GM06990 (cell line): Measurements from ENCODE around the gene SV2C.

Experiments used
- DNase-seq: peaks from one replicate; pipeline ENCODE4 v3.0.0-alpha.2; 2011; ENCODE audit not compliant: insufficient read length; ENCODE audit errors: extremely low read depth
- H3K27me3 ChIP-seq: replicated peaks from 2 replicates; pipeline ENCODE4 v1.6.0; 2011; ENCODE audit warnings: low read length; ENCODE audit not compliant: control insufficient read depth, insufficient read depth
- H3K36me3 ChIP-seq: 2 replicates; pipeline ENCODE4 v1.5.1; 2011; ENCODE audit warnings: low read length; ENCODE audit not compliant: control insufficient read depth, insufficient read depth
- H3K4me3 ChIP-seq: replicated peaks from 2 replicates; pipeline ENCODE4 v1.5.1; 2011; ENCODE audit warnings: low read depth, mild to moderate bottlenecking, control low read depth, low read length
- CTCF ChIP-seq: IDR thresholded peaks from 2 replicates; pipeline ENCODE4 v1.5.1; 2011; ENCODE audit warnings: low read length, control low read depth, mild to moderate bottlenecking, inconsistent platforms; ENCODE audit not compliant: insufficient read depth, poor library complexity, severe bottlenecking

SV2C gene

DNA sequence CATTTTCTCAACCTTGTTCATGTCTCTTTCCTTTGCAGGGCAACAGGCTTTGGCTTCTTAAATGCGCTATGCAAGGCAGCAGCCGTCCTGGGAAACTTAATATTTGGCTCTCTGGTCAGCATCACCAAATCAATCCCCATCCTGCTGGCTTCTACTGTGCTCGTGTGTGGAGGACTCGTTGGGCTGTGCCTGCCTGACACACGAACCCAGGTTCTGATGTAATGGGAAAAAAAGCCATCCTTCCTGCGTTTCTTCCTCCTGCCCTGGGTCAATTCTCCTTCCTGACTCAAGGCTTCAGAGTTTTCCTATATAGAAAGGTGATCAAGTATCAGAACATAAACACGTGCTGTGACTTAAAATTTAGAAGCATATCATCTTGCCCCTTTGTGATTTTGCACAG is 242.1 kb downstream of the SV2C start:
- no peak for TF ChIP-seq CTCF
- no peaks in the 10 kb centered on the region for H3K36me3 ChIP-seq
- H3K4me3 ChIP-seq = no peak overlapping the region
- no peaks in the 10 kb centered on the region for H3K27me3 ChIP-seq
- DNase-seq = no peak

GRCh38 chr5:76325876-76326491 is 242.8 kb downstream of the SV2C start:
- TF ChIP-seq CTCF = no peak
- Histone ChIP-seq H3K36me3 (no peaks in the 10 kb centered on the region), H3K4me3 (no peak overlapping the region), H3K27me3 (no peaks in the 10 kb centered on the region)
- DNase-seq = no peak

- Histone ChIP-seq H3K27me3 (no peaks in the 10 kb centered on the region), H3K4me3 (no peak overlapping the region), H3K36me3 (no peaks in the 10 kb centered on the region)
- no peak for TF ChIP-seq CTCF
- DNase-seq = no peak
Measured at GRCh38 chr5:76326577-76327302, 243.6 kb downstream of the SV2C start.

DNA sequence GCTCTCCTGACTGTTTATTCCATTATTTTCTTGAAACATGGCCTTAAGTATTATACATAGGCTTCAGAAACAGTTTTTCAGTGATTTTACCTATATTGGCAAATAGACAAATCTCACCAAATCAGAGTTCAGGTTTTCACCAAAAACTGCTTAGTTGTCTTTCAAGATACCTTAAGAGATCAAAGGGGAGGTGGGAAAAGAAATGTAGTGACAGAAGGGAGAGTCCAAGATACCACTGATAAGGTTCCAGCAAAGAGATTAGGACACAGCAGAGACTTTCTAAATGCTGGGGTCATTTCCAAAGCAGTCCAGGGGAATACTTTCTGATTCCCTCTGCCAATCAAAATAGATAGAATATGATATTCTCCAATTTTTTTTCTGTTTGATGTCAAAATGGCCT is 246.2 kb downstream of the SV2C start:
- H3K4me3 ChIP-seq = no peak overlapping the region
- TF ChIP-seq CTCF = no peak
- no peaks in the 10 kb centered on the region for H3K27me3 ChIP-seq
- H3K36me3 ChIP-seq = no peaks in the 10 kb centered on the region
- no peak for DNase-seq

DNA sequence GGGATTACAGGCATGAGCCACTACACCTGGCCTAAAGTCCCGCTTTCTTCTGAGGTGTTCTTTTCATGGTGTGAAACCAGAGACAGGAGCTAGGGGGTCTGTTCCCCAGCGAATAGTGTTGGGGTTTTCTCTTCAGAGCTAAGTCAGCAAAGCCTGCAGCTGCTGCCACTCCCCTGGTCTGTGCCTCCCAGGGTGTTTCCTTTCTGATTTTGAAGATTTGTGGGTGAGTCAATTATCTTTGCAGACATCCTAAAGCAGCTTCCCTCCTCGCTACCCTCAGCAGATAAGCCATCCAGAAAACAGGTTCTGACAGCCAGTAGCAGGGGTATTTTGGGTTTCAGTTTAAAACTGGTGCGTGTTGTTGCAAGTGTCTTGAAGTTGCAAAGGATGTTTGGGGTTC is 247.9 kb downstream of the SV2C start:
- H3K4me3 ChIP-seq = no peak overlapping the region
- DNase-seq = no peak

More for the DNA sequence above, 247.9 kb downstream of the SV2C start:
- TF ChIP-seq CTCF = no peak
- H3K36me3 ChIP-seq = no peaks in the 10 kb centered on the region
- no peaks in the 10 kb centered on the region for H3K27me3 ChIP-seq
